HEK293 (cell line): ENCODE results near the gene EZH1.
"Not testable (repeated sequence)": the region's sequence is repeated elsewhere in the genome, so short reads cannot be mapped to it uniquely, and the experiment has no call there.

Source experiments
- ZNF707 ChIP-seq: fragments of 450-650 bp; formaldehyde crosslinking; IDR thresholded peaks from 2 replicates; pipeline ENCODE4 v1.5.1; 2016; ENCODE audit warnings: missing biosample characterization, missing genetic modification characterization
- TF ChIP-seq, protein P1 (sequence below): fragments of 450-650 bp; formaldehyde crosslinking; IDR thresholded peaks from 2 replicates; pipeline ENCODE4 v1.5.1; 2016; ENCODE audit warnings: missing biosample characterization, missing genetic modification characterization
- TF ChIP-seq, protein P2 (sequence below): fragments of 450-650 bp; formaldehyde crosslinking; IDR thresholded peaks from 2 replicates; pipeline ENCODE4 v1.5.1; 2016; ENCODE audit warnings: missing biosample characterization, missing genetic modification characterization

GRCh38 chr17:42659932-42660274 lies 84.9 kb downstream of the EZH1 start:
- TF ChIP-seq, protein P1, sequence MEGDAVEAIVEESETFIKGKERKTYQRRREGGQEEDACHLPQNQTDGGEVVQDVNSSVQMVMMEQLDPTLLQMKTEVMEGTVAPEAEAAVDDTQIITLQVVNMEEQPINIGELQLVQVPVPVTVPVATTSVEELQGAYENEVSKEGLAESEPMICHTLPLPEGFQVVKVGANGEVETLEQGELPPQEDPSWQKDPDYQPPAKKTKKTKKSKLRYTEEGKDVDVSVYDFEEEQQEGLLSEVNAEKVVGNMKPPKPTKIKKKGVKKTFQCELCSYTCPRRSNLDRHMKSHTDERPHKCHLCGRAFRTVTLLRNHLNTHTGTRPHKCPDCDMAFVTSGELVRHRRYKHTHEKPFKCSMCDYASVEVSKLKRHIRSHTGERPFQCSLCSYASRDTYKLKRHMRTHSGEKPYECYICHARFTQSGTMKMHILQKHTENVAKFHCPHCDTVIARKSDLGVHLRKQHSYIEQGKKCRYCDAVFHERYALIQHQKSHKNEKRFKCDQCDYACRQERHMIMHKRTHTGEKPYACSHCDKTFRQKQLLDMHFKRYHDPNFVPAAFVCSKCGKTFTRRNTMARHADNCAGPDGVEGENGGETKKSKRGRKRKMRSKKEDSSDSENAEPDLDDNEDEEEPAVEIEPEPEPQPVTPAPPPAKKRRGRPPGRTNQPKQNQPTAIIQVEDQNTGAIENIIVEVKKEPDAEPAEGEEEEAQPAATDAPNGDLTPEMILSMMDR = not testable (repeated sequence)
- not testable (repeated sequence) for TF ChIP-seq ZNF707 (tag by site-specific recombination)
- TF ChIP-seq, protein P2, sequence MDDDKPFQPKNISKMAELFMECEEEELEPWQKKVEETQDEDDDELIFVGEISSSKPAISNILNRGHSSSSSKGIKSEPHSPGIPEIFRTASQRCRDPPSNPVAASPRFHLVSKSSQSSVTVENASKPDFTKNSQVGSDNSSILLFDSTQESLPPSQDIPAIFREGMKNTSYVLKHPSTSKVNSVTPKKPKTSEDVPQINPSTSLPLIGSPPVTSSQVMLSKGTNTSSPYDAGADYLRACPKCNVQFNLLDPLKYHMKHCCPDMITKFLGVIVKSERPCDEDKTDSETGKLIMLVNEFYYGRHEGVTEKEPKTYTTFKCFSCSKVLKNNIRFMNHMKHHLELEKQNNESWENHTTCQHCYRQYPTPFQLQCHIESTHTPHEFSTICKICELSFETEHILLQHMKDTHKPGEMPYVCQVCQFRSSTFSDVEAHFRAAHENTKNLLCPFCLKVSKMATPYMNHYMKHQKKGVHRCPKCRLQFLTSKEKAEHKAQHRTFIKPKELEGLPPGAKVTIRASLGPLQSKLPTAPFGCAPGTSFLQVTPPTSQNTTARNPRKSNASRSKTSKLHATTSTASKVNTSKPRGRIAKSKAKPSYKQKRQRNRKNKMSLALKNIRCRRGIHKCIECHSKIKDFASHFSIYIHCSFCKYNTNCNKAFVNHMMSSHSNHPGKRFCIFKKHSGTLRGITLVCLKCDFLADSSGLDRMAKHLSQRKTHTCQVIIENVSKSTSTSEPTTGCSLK = not testable (repeated sequence)
